ENCODE data around the gene PAQR4.

Gene PAQR4

GRCh38 chr16:3015865-3016521 lies 46.8 kb downstream of the PAQR4 start:
- Histone ChIP-seq H3K9me3 (ENCODE audit: severe bottlenecking) (no peaks in the 10 kb centered on the region), H3K27ac (ENCODE audit: poor library complexity, severe bottlenecking) (no peak overlapping the region), H3K4me1 (ENCODE audit: insufficient read depth, poor library complexity, severe bottlenecking) (peaks cover 7% of the 10 kb centered on the region), H3K36me3 (ENCODE audit: low read depth) (peaks cover 4% of the 10 kb centered on the region; the same call in 1 of the 2 replicates), H3K27me3 (ENCODE audit: insufficient read depth, poor library complexity, severe bottlenecking) (no peaks in the 10 kb centered on the region), H3K4me3 (ENCODE audit: severe bottlenecking) (no peak overlapping the region)
- TF ChIP-seq, protein P1, sequence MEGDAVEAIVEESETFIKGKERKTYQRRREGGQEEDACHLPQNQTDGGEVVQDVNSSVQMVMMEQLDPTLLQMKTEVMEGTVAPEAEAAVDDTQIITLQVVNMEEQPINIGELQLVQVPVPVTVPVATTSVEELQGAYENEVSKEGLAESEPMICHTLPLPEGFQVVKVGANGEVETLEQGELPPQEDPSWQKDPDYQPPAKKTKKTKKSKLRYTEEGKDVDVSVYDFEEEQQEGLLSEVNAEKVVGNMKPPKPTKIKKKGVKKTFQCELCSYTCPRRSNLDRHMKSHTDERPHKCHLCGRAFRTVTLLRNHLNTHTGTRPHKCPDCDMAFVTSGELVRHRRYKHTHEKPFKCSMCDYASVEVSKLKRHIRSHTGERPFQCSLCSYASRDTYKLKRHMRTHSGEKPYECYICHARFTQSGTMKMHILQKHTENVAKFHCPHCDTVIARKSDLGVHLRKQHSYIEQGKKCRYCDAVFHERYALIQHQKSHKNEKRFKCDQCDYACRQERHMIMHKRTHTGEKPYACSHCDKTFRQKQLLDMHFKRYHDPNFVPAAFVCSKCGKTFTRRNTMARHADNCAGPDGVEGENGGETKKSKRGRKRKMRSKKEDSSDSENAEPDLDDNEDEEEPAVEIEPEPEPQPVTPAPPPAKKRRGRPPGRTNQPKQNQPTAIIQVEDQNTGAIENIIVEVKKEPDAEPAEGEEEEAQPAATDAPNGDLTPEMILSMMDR (IDR thresholded peaks at IDR 0.05; ENCODE audit: poor library complexity, severe bottlenecking): no peak
- ATAC-seq (ENCODE audit: low read depth) (no peak), DNase-seq (ENCODE audit: low spot score) (no peak)

DNA sequence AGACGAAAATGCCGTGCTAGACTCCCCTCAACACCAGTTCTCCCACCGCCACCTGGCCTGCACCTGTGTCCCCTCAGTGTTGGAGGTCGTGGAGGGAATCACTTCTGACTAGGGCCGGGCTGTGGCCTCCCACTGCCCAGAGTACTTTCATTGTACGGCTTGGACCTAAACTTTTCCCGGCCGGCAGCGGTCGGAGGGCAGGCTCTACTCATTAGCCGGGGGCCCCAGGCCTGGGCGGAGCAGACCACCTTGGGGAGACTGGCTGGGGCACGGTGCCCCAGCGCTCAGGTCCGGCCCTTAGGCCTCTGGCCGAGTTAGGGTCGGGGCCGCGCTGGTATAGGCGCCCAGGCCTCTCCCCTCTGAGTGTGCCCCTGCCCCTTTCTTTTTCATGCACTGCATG lies 48.2 kb downstream of the PAQR4 start:
- Histone ChIP-seq H3K27me3 (ENCODE audit: insufficient read depth, poor library complexity, severe bottlenecking) (no peaks in the 10 kb centered on the region), H3K36me3 (ENCODE audit: low read depth) (peaks cover 17% of the 10 kb centered on the region), H3K4me3 (ENCODE audit: severe bottlenecking) (no peak overlapping the region), H3K9me3 (ENCODE audit: severe bottlenecking) (no peaks in the 10 kb centered on the region), H3K27ac (ENCODE audit: poor library complexity, severe bottlenecking) (no peak overlapping the region), H3K4me1 (ENCODE audit: insufficient read depth, poor library complexity, severe bottlenecking) (peaks cover 7% of the 10 kb centered on the region)
- DNase-seq (ENCODE audit: low spot score): no peak
- ATAC-seq (ENCODE audit: low read depth): no peak
- TF ChIP-seq, protein P1 (IDR thresholded peaks at IDR 0.05; ENCODE audit: poor library complexity, severe bottlenecking): no peak

- H3K4me3 ChIP-seq (ENCODE audit: severe bottlenecking): no peak within 1 kb of the TSS
Observed at GRCh38 chr16:3017794-3018506, 48.8 kb downstream of the PAQR4 start, which contains the start of gene CLDN6. Gene CLDN6, minus strand, starts transcription at chr16:3018183. Its CDS starts 2,162 bp downstream, at chr16:3016021.

GRCh38 chr16:3019594-3020246 lies 50.6 kb downstream of the PAQR4 start:
- Histone ChIP-seq H3K27me3 (ENCODE audit: insufficient read depth, poor library complexity, severe bottlenecking) (no peaks in the 10 kb centered on the region), H3K4me3 (ENCODE audit: severe bottlenecking) (peak overlapping the region; percentile 89), H3K9me3 (ENCODE audit: severe bottlenecking) (no peaks in the 10 kb centered on the region), H3K4me1 (ENCODE audit: insufficient read depth, poor library complexity, severe bottlenecking) (peaks cover 7% of the 10 kb centered on the region), H3K36me3 (ENCODE audit: low read depth) (peaks cover 26% of the 10 kb centered on the region), H3K27ac (ENCODE audit: poor library complexity, severe bottlenecking) (peak overlapping the region; percentile 100)
- ATAC-seq (ENCODE audit: low read depth): no peak
- TF ChIP-seq, protein P1 (IDR thresholded peaks at IDR 0.05; ENCODE audit: poor library complexity, severe bottlenecking): no peak
- DNase-seq (ENCODE audit: low spot score): no peak

More at GRCh38 chr16:3017794-3018506, 48.8 kb downstream of the PAQR4 start, which contains the start of gene CLDN6:
- Histone ChIP-seq H3K4me1 (ENCODE audit: insufficient read depth, poor library complexity, severe bottlenecking) (peaks cover 9% of the 10 kb centered on the region), H3K27ac (ENCODE audit: poor library complexity, severe bottlenecking) (no peak within 1 kb of the TSS), H3K9me3 (ENCODE audit: severe bottlenecking) (no peaks in the 10 kb centered on the region), H3K27me3 (ENCODE audit: insufficient read depth, poor library complexity, severe bottlenecking) (no peaks in the 10 kb centered on the region), H3K36me3 (ENCODE audit: low read depth) (peaks cover 23% of the 10 kb centered on the region)
- DNase-seq (ENCODE audit: low spot score): no peak
- TF ChIP-seq, protein P1 (IDR thresholded peaks at IDR 0.05; ENCODE audit: poor library complexity, severe bottlenecking): no peak
- ATAC-seq (ENCODE audit: low read depth): no peak
